GM18499 (cell line): Measurements from ENCODE around the gene GABARAPL2.

Source experiments
- ATAC-seq: cut with Tn5 transposase; IDR thresholded peaks from one replicate; pipeline ENCODE4 v1.9.1; 2021; ENCODE audit warnings: moderate number of reproducible peaks; ENCODE audit not compliant: insufficient read depth, unreplicated experiment

Gene GABARAPL2

GRCh38 chr16:75550211-75550662, 15.9 kb upstream of the GABARAPL2 start:
- peak; percentile 50 for ATAC-seq

GRCh38 chr16:75552951-75553350, 13.2 kb upstream of the GABARAPL2 start:
- ATAC-seq, result no peak

- no peak for ATAC-seq
These were observed 10.9 kb upstream of the GABARAPL2 start for GRCh38 chr16:75555213-75555706.

GRCh38 chr16:75555707-75556430, 10.3 kb upstream of the GABARAPL2 start, which contains the start of gene TMEM231:
TMEM231 (minus strand) TSS chr16:75556252; CDS start chr16:75556209, 43 bp downstream.
- ATAC-seq, result peak; percentile 93

- ATAC-seq, result no peak
These were observed 9.7 kb upstream of the GABARAPL2 start for GRCh38 chr16:75556431-75556950.

- no peak for ATAC-seq
These were observed 7.3 kb upstream of the GABARAPL2 start for GRCh38 chr16:75558846-75559401.

GRCh38 chr16:75559564-75560372, 6.4 kb upstream of the GABARAPL2 start:
- ATAC-seq, result no peak

DNA sequence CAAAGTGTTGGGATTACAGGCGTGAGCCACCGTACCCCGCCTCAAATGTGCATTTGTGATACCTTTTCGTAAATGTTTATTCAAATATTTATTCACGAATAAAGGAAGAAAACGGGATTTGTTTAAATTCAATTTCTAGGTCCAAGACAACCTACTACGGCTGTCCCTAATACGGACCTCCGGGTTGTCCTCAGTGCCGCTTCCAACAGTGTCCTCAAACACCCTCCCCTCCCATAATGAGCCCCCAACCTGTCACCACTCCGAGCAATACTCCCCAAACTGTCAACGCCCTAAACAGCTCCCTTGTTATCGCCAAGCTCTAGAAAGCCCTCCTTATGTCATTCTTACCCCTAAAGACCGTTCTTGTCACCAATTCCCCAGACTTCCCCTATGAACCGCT, 539 bp upstream of the GABARAPL2 start:
- ATAC-seq, result no peak

DNA sequence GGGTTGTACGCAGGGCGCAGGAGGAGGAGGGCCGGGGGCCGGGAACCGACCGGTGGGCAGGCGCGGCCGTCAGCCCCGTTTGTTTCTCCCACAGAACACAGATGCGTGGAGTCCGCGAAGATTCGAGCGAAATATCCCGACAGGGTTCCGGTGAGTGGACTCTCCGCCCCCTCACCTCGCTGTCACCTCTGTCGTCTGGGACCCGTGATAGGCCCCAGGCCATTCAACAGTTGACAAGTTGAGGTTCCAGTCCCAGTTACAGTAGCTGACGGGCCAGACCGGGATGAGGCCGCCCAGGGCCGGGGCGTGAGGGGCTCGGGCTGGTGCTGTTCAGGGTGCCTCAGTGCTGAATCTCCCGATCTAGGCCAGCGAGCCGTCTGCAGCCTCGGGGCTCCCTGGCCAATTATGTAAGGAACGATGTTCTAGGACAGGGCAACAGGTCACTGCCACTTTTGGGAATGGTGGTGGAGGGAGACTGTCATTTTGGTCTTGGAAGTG, 628 bp downstream of the GABARAPL2 start:
- no peak for ATAC-seq

DNA sequence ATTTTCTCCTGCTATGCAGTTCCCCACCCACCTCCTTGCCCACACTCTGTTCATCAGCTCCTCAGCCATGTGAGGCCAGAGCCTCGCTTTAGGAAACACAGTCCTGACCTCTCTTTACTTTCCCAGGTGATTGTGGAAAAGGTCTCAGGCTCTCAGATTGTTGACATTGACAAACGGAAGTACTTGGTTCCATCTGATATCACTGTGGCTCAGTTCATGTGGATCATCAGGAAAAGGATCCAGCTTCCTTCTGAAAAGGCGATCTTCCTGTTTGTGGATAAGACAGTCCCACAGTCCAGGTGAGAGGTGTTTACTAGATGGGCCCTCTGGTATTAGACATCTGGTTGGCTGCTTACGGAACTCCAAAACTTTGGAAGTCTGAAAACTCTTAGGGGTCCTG, 1.7 kb downstream of the GABARAPL2 start:
- ATAC-seq, result no peak

DNA sequence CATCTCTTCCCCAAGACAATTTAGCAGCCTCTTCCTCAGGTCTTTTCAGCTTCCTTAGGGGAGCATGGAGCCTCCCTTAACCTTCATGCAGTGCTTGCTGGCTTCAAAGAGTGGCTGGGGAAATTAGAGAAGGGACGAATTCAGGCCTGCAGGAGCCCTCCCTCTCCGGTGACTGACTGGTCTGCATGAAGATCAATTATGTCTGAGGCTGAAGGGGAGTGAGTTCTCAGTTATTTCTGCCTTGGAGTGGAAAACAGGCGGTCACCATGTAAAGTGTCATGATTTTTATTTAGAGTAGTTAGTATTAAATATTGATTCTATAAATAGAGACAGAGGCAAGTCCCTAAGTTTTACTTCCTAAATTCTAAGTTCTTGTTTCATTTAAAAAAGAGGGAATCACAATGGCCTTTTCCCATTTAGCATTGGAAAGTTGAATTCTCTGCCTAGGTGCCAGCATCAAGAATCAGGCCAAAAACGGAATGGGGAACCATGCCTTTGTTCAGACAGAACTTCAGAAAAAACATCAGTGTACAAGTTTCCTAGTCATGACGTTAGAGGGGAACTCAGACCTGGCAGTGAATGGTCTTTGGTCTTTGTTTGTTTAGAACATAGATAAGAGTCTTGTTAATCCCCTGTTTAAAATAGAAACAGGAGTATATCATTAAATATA, 4.4 kb downstream of the GABARAPL2 start:
- ATAC-seq, result no peak

- no peak for ATAC-seq
These were observed 6.8 kb downstream of the GABARAPL2 start for GRCh38 chr16:75572864-75573542.

- ATAC-seq, result no peak
These were observed 7.8 kb downstream of the GABARAPL2 start for GRCh38 chr16:75573955-75574354.

DNA sequence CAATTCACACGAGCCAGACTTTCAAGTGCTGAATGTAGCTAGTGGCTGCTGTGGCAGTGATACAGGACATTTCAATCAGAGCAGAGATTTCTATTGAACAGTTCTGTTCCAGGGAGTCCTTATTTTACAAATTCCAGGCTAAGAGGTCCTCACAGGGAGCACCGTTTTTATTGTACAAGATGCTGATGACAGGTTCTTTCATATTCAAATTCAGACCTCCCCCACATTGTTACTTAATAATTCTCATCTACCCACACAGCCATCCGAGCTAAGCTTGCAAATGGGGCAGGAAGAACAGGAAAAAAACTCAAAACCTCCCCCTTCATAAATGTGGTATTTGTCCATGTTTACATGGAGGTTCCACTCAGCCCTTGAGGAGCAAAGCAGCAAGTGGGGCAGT, 9.8 kb downstream of the GABARAPL2 start:
- no peak for ATAC-seq

DNA sequence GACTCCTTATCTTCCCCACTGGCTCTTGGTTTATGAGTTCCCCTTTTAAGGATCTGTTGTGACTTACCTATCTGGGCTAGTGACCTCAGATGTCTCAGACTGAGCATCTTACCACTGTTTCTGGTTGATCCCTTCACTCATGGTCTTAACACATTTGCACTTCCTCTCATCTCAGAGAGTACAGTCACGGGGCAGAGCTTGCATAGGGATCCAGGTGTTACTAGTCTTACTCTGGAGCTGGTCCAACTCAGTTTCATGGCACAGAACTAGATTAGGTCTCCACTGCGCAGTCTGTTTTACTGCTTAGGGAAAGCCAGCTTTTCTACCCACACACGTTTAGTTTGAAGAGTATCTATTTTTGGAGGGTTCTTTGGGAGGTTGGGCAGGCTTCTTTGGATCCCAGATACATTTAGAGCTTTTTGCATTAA, 10.2 kb downstream of the GABARAPL2 start:
- peak; percentile 39 for ATAC-seq

GRCh38 chr16:75578212-75578611, 12.0 kb downstream of the GABARAPL2 start:
- no peak for ATAC-seq

GRCh38 chr16:75578725-75579124, 12.5 kb downstream of the GABARAPL2 start:
- ATAC-seq, result no peak

GRCh38 chr16:75579281-75579834, 13.2 kb downstream of the GABARAPL2 start:
- no peak for ATAC-seq

GRCh38 chr16:75584108-75584507, 17.9 kb downstream of the GABARAPL2 start:
- no peak for ATAC-seq
